ENCODE measurements around the gene SPATA20. TPM values are rescaled to one million over a fixed set of nuclear protein-coding genes. Genes with fewer than 3 reads are reported as not detected.

Gene SPATA20
- total and polyA plus RNA-seq, 2 donors (not counting 3 experiments of a cell fraction or from before 2014, with no cell fraction given) = 42.3 to 51.5 TPM

DNA sequence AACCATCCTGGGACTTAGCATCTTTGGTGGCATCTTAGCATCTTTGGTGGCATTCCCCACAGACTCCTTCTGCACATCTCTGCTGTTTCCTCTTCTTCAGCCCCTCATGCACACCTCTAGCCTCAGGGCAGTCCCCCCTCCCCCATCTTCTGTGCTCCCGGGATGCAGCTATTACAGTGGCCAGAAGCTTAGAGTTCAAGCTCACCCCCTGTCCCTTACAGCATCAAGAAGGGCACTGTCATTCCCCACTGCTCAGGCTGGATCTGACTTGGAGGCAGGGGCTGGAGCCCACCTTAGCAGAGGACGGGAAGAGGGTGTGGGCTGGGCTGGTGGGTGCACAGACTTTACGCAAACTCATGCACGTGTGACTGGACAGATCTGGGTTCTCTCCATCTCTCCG lies 13.8 kb upstream of the SPATA20 start:
- no TSS peak for BruUV-seq (replicated peaks)
- ChIA-PET CTCF (no interaction called here), POLR2A (no interaction called here)
- H3K9me3 ChIP-seq (replicated peaks; ENCODE audit: control insufficient read depth, insufficient read depth, low read length) = no peaks in the 10 kb centered on the region
- dilution Hi-C loops (cut with MboI; ENCODE audit: extremely low pct_ligation_motif_present, low sequenced_read_pairs) = no loop called here
- no peaks in the 10 kb centered on the region for H3K4me1 ChIP-seq (ENCODE audit: control insufficient read depth, extremely low read depth, insufficient read depth, low read length)
- H3K27me3 ChIP-seq (ENCODE audit: control insufficient read depth in 2 of 2, insufficient read depth in 2 of 2, low read length in 2 of 2) = peaks cover 13 to 29% of the 10 kb centered on the region in 2 experiments
- no peak overlapping the region for H3K9ac ChIP-seq (replicated peaks; ENCODE audit: extremely low read depth, insufficient read depth, low read length)
- DNase-seq (ENCODE audit: low read depth, low spot score) (no peak), FAIRE-seq (no peak)
- no peak overlapping the region for H3K4me3 ChIP-seq (replicated peaks in 1 of 3; ENCODE audit: insufficient read depth in 1 of 3, low read depth in 1 of 3, low read length in 3 of 3)
- H3K79me2 ChIP-seq (ENCODE audit: control insufficient read depth, insufficient read depth, low read length) = no peaks in the 10 kb centered on the region
- no peak overlapping the region for H3K4me2 ChIP-seq (ENCODE audit: insufficient read depth, low read length)
- no peak overlapping the region for H3K27ac ChIP-seq (ENCODE audit: insufficient read depth, low read depth, low read length)
- no peaks in the 10 kb centered on the region for H3K36me3 ChIP-seq (ENCODE audit: control insufficient read depth in 2 of 2, extremely low read depth in 1 of 2, insufficient read depth in 2 of 2, low read length in 2 of 2)
- no peaks in the 10 kb centered on the region for H4K20me1 ChIP-seq (replicated peaks; ENCODE audit: control insufficient read depth, extremely low read depth, insufficient read depth, low read length)
- intact Hi-C loops (cut with micrococcal nuclease) = no loop called here
- TF ChIP-seq FOS (IDR thresholded peaks at IDR 0.05; ENCODE audit: borderline replicate concordance, insufficient read depth, low read length) (no peak), JUN (IDR thresholded peaks at IDR 0.05; ENCODE audit: borderline replicate concordance, insufficient read depth, insufficient read length, low read depth) (no peak), GATA2 (IDR thresholded peaks at IDR 0.05; ENCODE audit: insufficient read depth, insufficient read length, low read depth, low read length) (no peak), EZH2 (IDR thresholded peaks at IDR 0.05; ENCODE audit: borderline replicate concordance, low read depth, low read length, severe bottlenecking) (no peak), MYC (IDR thresholded peaks at IDR 0.05; ENCODE audit: low read depth, low read length) (no peak)
- TF ChIP-seq, protein P1, sequence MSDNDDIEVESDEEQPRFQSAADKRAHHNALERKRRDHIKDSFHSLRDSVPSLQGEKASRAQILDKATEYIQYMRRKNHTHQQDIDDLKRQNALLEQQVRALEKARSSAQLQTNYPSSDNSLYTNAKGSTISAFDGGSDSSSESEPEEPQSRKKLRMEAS (IDR thresholded peaks at IDR 0.05; ENCODE audit: insufficient read depth, insufficient read length) = no peak
- TF ChIP-seq, protein P2, sequence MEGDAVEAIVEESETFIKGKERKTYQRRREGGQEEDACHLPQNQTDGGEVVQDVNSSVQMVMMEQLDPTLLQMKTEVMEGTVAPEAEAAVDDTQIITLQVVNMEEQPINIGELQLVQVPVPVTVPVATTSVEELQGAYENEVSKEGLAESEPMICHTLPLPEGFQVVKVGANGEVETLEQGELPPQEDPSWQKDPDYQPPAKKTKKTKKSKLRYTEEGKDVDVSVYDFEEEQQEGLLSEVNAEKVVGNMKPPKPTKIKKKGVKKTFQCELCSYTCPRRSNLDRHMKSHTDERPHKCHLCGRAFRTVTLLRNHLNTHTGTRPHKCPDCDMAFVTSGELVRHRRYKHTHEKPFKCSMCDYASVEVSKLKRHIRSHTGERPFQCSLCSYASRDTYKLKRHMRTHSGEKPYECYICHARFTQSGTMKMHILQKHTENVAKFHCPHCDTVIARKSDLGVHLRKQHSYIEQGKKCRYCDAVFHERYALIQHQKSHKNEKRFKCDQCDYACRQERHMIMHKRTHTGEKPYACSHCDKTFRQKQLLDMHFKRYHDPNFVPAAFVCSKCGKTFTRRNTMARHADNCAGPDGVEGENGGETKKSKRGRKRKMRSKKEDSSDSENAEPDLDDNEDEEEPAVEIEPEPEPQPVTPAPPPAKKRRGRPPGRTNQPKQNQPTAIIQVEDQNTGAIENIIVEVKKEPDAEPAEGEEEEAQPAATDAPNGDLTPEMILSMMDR (IDR thresholded peaks at IDR 0.05; ENCODE audit: extremely low read depth in 1 of 2, insufficient read depth in 1 of 2, low read depth in 1 of 2, low read length in 2 of 2) = no peak
- H3K9me1 ChIP-seq (replicated peaks; ENCODE audit: control insufficient read depth, extremely low read depth, insufficient read depth, low read length) = no peaks in the 10 kb centered on the region
- no peak overlapping the region for H2AFZ ChIP-seq (ENCODE audit: low read depth, low read length)

Data from endothelial cell of umbilical vein (primary cell).